Measurements from ENCODE around the gene ANGPT4.
"Not testable (repeated sequence)": the region's sequence is repeated elsewhere in the genome, so short reads cannot be mapped to it uniquely, and the experiment has no call there.

Gene ANGPT4

DNA sequence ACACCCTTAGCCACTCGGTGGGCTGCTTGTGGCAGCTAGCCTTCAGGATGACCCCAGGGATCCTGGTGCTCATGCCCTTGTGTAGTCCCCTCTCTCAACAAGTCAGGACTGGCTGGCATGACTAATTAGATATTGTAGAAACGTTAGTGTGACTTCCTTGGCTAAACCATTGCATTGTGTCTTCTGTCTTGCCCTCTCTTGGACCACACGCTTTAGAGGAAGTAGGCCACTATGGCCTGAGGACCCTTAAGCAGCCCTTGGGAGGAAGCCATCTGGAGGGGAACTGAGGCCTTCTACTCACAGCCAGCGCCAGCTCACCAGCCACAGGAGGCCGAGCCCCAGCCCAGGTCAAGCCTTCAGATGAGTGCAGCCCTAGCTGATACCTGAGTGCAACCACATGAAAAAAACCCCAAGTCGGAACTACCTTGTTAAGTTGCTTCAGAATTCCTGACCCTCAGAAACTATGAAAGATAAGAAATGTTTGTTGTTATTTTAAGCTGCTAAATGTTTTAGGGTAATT lies 10.1 kb downstream of the ANGPT4 start:
- DNase-seq (ENCODE audit: low read depth in 2 of 2), result no peak

GRCh38 chr20:905396-905961 lies 10.7 kb downstream of the ANGPT4 start:
- DNase-seq (ENCODE audit: low read depth in 2 of 2), result no peak

DNA sequence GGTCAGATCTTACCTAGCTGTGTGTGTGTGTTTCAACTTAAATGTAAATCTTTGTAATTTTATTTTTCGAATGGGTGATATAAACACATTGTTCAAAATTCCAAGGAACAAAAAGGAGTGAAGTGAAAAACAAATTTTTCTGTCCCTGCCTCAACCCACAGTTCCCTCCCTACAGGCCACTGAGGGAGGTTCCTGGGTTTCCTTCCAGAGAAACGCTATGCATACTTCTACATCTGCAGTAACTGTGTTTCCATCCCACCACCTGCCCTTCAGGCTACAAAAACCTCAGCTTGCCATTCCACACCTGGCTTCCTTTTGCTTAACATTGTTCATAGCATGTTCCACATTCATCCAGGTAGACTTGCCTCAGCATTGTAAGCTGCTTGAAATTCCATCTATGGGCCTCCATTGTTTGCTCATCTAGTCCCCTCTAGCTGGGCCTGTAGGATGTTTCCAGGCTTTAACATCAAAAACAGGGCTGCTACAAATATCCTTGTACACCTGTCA lies 12.0 kb downstream of the ANGPT4 start:
- no peak for DNase-seq (ENCODE audit: low read depth in 2 of 2)

DNA sequence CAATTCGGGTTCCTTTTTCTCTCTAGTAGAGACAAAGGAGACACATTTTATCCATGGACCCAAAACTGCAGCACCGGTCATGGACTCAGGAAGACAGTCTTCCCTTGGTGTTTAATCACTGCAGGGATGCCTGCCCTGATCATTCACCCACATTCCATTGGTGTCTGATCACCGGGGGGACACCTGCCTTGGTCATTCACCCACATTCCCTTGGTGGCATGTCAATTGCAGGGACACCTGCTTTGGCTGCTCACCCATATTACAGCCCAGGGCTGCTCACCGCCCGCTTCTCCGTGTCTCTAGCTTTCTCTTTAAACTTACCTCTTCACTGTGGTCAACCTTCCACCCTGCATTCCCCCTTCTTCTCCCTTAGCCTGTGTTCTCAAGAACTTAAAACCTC lies 18.7 kb downstream of the ANGPT4 start:
- not testable (repeated sequence) for DNase-seq (ENCODE audit: low read depth in 2 of 2)

GRCh38 chr20:896501-897025 lies 19.6 kb downstream of the ANGPT4 start:
- DNase-seq (ENCODE audit: low read depth in 2 of 2), result no peak

GRCh38 chr20:892371-892770 lies 23.8 kb downstream of the ANGPT4 start:
- DNase-seq (ENCODE audit: low read depth in 2 of 2), result not testable (repeated sequence)

- DNase-seq (ENCODE audit: low read depth in 2 of 2), result no peak
Measured at GRCh38 chr20:891706-892080, 24.4 kb downstream of the ANGPT4 start.

- DNase-seq (ENCODE audit: low read depth in 2 of 2), result no peak
Measured at GRCh38 chr20:891058-891705, 25.0 kb downstream of the ANGPT4 start.

GRCh38 chr20:890666-891057 lies 25.5 kb downstream of the ANGPT4 start:
- DNase-seq (ENCODE audit: low read depth in 2 of 2), result no peak

DNA sequence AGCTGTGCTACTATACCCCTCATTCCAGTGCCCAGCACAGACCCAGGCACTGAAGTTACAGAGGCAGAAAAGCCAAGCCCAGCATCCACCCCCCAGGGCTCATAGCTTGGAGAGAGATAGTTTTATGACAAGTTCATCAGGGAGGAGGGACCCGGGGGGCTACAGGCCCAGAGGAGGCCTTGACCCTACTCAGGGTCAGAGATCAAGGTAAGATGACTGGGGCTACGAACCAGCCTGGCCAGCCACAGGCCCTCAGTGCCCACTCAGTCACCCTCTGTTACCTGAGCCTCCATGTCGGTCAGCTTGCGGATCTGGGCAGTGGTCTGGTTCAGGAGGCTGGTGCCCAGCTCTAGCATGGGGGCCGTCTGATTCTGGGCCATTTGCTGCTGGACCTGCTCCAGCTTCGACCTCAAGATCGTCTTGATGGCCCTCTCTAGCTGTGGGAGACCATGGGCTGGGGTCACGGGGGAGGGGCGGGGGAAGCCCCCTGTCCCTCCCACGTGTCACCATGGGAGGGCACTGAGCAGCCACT lies 26.1 kb downstream of the ANGPT4 start:
- DNase-seq (ENCODE audit: low read depth in 2 of 2), result no peak

- no peak for DNase-seq (ENCODE audit: low read depth in 2 of 2)
Measured at GRCh38 chr20:889106-889505, 27.0 kb downstream of the ANGPT4 start.

DNA sequence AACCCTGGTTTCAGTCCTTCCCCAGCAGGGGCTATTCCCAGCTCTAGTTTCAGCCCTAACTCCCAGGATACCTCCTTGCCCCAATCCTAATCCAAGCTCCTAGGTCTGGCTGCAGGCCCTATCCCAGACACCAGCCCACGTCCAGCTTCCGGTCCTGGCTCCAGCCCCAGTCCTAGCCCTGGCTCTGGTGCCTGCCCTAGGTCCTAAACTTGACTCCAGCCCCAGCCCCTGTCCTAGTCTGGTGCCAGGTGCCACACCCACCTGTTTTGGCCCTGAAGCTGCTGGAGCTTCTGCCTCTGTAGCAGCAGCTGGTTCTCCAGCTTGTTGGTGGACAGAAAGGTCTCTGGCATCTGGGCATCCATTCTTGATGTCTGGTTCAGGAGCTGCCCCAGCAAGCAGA lies 28.1 kb downstream of the ANGPT4 start:
- DNase-seq (ENCODE audit: low read depth in 2 of 2), result no peak

GRCh38 chr20:887137-887536 lies 29.0 kb downstream of the ANGPT4 start:
- DNase-seq (ENCODE audit: low read depth in 2 of 2), result no peak

GRCh38 chr20:884983-885952 lies 30.9 kb downstream of the ANGPT4 start:
- no peak for DNase-seq (ENCODE audit: low read depth in 2 of 2)

- no peak for DNase-seq (ENCODE audit: low read depth in 2 of 2)
Measured at GRCh38 chr20:881783-882144, 34.4 kb downstream of the ANGPT4 start.

DNA sequence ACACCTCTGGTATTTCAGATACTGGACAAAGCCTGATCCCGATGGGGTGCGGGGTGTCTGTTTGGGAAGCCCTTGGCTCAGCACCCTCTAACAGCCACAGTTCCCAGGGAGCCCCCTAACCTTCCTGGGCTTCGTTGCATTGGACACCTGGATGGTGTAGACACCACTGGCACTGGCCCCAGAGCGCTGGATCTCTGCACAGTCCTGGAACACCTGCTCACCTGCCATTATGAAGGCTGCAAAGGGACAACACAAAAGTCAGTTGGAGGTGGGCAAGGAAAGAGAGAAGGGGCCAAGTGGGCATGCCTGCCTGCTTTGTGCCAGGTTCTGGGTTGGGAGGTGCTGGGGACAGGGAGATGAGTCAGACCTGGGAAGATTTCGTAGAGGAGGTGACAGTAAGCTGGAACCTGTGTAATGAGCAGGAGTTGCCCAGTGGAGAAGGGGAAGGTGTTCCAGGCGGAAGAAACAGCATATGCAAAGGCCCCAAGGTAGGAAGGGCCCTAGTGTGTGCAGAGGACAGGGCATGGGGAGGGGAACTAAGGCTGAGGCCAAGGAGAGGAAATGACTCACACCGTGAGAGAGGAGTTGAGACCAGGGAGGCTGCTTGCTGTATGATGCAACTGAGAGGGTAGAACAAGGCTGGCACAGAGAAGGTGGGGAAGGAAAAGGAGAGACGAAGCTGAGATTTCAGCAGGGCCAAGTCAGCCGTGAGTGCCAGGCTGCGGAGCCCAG lies 34.9 kb downstream of the ANGPT4 start:
- DNase-seq (ENCODE audit: low read depth in 2 of 2), result peak in 1 of 2 donors; percentile 10

GRCh38 chr20:879626-880025 lies 36.5 kb downstream of the ANGPT4 start:
- no peak for DNase-seq (ENCODE audit: low read depth in 2 of 2)

GRCh38 chr20:878511-879307 lies 37.4 kb downstream of the ANGPT4 start:
- DNase-seq (ENCODE audit: low read depth in 2 of 2), result no peak

DNA sequence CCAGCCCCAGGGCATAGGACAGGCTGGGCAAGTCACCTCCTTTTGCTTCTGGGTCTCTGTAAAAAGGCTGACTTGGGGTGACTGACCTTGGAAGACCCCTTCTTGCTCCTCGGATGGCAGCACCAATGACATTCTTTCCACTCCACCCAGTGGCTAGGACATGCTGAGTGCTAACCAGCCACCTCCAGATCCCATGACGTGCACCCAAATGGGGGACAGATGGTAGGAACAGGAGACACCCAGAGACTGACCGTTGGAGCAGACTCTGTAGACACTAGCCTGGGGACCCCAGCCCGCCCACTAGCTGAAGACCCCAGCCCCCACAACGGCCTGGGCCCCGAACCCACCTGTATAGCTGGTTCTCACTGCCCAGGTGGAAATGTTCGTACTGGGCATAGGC lies 38.3 kb downstream of the ANGPT4 start:
- DNase-seq (ENCODE audit: low read depth in 2 of 2), result no peak

- no peak for DNase-seq (ENCODE audit: low read depth in 2 of 2)
Measured at GRCh38 chr20:875115-875514, 41.0 kb downstream of the ANGPT4 start.

All from stimulated activated CD8-positive, alpha-beta memory T cell treated with anti-CD3 and anti-CD28 coated beads, Interleukin-7, amount 100 ng/mL, for 4 hours (primary cell).